ENCODE results near the gene SRSF5.
A peak's percentile ranks its signal among the peaks of the same experiment; 100 is the strongest.

DNA sequence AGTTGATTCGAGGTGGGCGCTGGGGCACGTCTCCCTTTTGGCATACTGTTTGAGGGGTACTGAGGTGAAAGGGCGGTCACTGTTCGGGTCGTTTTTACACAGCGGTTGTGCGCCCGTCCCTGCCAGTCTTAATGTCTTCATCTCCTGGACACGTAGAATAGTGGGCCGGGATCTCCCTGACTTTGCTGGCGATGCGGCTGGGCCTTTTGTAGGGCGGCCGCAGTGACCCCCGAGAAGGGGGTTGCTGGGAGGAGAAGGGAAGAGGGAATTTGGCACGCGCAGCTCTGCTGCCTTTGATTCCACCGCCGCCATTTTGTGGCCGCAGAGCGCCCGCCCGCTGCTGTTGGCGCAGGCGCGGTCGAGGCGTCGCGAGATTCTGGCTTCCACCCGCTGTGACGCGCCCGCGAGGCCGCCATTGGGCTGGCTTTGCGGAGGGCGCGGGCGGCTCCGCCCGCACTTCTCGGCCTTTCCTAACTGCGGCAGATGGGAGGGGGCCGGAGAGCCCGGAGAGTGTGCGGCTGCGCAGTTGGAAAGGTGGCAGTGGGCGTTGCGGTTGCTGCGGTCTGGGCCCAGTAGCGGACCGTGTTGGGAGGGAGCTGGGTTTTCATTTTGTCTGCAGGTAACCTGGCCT is 542 bp downstream of the SRSF5 start:
- TF ChIP-seq, protein P1, sequence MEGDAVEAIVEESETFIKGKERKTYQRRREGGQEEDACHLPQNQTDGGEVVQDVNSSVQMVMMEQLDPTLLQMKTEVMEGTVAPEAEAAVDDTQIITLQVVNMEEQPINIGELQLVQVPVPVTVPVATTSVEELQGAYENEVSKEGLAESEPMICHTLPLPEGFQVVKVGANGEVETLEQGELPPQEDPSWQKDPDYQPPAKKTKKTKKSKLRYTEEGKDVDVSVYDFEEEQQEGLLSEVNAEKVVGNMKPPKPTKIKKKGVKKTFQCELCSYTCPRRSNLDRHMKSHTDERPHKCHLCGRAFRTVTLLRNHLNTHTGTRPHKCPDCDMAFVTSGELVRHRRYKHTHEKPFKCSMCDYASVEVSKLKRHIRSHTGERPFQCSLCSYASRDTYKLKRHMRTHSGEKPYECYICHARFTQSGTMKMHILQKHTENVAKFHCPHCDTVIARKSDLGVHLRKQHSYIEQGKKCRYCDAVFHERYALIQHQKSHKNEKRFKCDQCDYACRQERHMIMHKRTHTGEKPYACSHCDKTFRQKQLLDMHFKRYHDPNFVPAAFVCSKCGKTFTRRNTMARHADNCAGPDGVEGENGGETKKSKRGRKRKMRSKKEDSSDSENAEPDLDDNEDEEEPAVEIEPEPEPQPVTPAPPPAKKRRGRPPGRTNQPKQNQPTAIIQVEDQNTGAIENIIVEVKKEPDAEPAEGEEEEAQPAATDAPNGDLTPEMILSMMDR (IDR thresholded peaks at IDR 0.05) = no peak
- TF ChIP-seq POLR2A (IDR thresholded peaks at IDR 0.05) (peak; percentile 8 to 85 (median 74)), EP300 (IDR thresholded peaks at IDR 0.05) (peak in 1 of 4 donors; percentile 39), POLR2AphosphoS5 (IDR thresholded peaks at IDR 0.05) (peak; percentile 94 to 95)
